ENCODE results near the gene TRA2B. TPM values are rescaled to one million over a fixed set of nuclear protein-coding genes. Genes with fewer than 3 reads are reported as not detected.

TRA2B gene
- total RNA-seq, 1 experiment from 2014 or later: 204 TPM

GRCh38 chr3:185934174-185934557 lies 3.6 kb downstream of the TRA2B start:
- Histone ChIP-seq H3K36me3 (ENCODE audit: control insufficient read depth, insufficient read depth, low read length) (no peaks in the 10 kb centered on the region), H3K9me3 (no peaks in the 10 kb centered on the region), H3K4me1 (peaks cover 57% of the 10 kb centered on the region), H3K27me3 (replicated peaks; ENCODE audit: control insufficient read depth, insufficient read depth, low read length) (no peaks in the 10 kb centered on the region), H3K4me3 (ENCODE audit: low read depth, low read length) (no peak overlapping the region)
- no peak for DNase-seq
- CTCF ChIA-PET: interaction anchor here (0.6 kb wide), 1 partner anchor 644 kb away, joined by 3 read pairs; no protein-coding TSS in a partner anchor
- Mint-ChIP-seq H3K27ac (ENCODE audit: unreplicated experiment) (peak overlapping the region; percentile 99), H3K4me1 (ENCODE audit: low read depth, unreplicated experiment) (peaks cover 31% of the 10 kb centered on the region), H3K36me3 (ENCODE audit: insufficient read depth, unreplicated experiment) (peaks cover 82% of the 10 kb centered on the region), H3K27me3 (ENCODE audit: insufficient read depth, unreplicated experiment) (no peaks in the 10 kb centered on the region), H3K4me3 (ENCODE audit: unreplicated experiment) (peak overlapping the region; percentile 94), H3K9me3 (ENCODE audit: unreplicated experiment) (no peaks in the 10 kb centered on the region)
- no peak for TF ChIP-seq CTCF (IDR thresholded peaks at IDR 0.05; ENCODE audit: insufficient read depth in 1 of 2, low read depth in 1 of 2, low read length in 1 of 2, severe bottlenecking in 1 of 2, unreplicated experiment in 1 of 2)
- BruUV-seq (replicated peaks): no TSS peak
- POLR2A ChIA-PET: no interaction called here
- intact Hi-C loops (cut with micrococcal nuclease; ENCODE audit: unreplicated experiment): loop anchor here (10.0 kb wide), 1 partner anchor 109 kb away; the partner anchor contains the start of gene IGF2BP2

GRCh38 chr3:185933374-185934173 lies 4.2 kb downstream of the TRA2B start:
- Mint-ChIP-seq H3K27me3 (ENCODE audit: insufficient read depth, unreplicated experiment) (no peaks in the 10 kb centered on the region), H3K36me3 (ENCODE audit: insufficient read depth, unreplicated experiment) (peaks cover 88% of the 10 kb centered on the region), H3K4me1 (ENCODE audit: low read depth, unreplicated experiment) (peaks cover 35% of the 10 kb centered on the region), H3K4me3 (ENCODE audit: unreplicated experiment) (peak overlapping the region; percentile 94), H3K27ac (ENCODE audit: unreplicated experiment) (no peak overlapping the region), H3K9me3 (ENCODE audit: unreplicated experiment) (no peaks in the 10 kb centered on the region)
- Histone ChIP-seq H3K27me3 (replicated peaks; ENCODE audit: control insufficient read depth, insufficient read depth, low read length) (no peaks in the 10 kb centered on the region), H3K36me3 (ENCODE audit: control insufficient read depth, insufficient read depth, low read length) (no peaks in the 10 kb centered on the region), H3K9me3 (no peaks in the 10 kb centered on the region), H3K4me3 (ENCODE audit: low read depth, low read length) (no peak overlapping the region), H3K4me1 (peaks cover 62% of the 10 kb centered on the region)
- TF ChIP-seq CTCF (IDR thresholded peaks at IDR 0.05; ENCODE audit: insufficient read depth in 1 of 2, low read depth in 1 of 2, low read length in 1 of 2, severe bottlenecking in 1 of 2, unreplicated experiment in 1 of 2): no peak
- POLR2A ChIA-PET: no interaction called here
- CTCF ChIA-PET: interaction anchor here (0.6 kb wide), 1 partner anchor 644 kb away, joined by 3 read pairs; no protein-coding TSS in a partner anchor
- DNase-seq: no peak
- no TSS peak for BruUV-seq (replicated peaks)
- intact Hi-C loops (cut with micrococcal nuclease; ENCODE audit: unreplicated experiment): loop anchor here (10.0 kb wide), 1 partner anchor 109 kb away; the partner anchor contains the start of gene IGF2BP2

- no peaks in the 10 kb centered on the region for H3K27me3 Mint-ChIP-seq (ENCODE audit: insufficient read depth, unreplicated experiment)
- Histone ChIP-seq H3K9me3 (no peaks in the 10 kb centered on the region), H3K27me3 (replicated peaks; ENCODE audit: control insufficient read depth, insufficient read depth, low read length) (no peaks in the 10 kb centered on the region), H3K4me1 (peaks cover 75% of the 10 kb centered on the region), H3K36me3 (ENCODE audit: control insufficient read depth, insufficient read depth, low read length) (no peaks in the 10 kb centered on the region), H3K4me3 (ENCODE audit: low read depth, low read length) (no peak overlapping the region)
- H3K4me1 Mint-ChIP-seq (ENCODE audit: low read depth, unreplicated experiment): peaks cover 45% of the 10 kb centered on the region
- no TSS peak for BruUV-seq (replicated peaks)
- DNase-seq: no peak
- no peaks in the 10 kb centered on the region for H3K9me3 Mint-ChIP-seq (ENCODE audit: unreplicated experiment)
- no peak for TF ChIP-seq CTCF (IDR thresholded peaks at IDR 0.05; ENCODE audit: insufficient read depth in 1 of 2, low read depth in 1 of 2, low read length in 1 of 2, severe bottlenecking in 1 of 2, unreplicated experiment in 1 of 2)
- H3K4me3 Mint-ChIP-seq (ENCODE audit: unreplicated experiment): peak overlapping the region; percentile 52
- H3K27ac Mint-ChIP-seq (ENCODE audit: unreplicated experiment): no peak overlapping the region
- CTCF ChIA-PET: interaction anchor here (2.9 kb wide), 1 partner anchor 11 kb away, joined by 8 read pairs; no protein-coding TSS in a partner anchor
- intact Hi-C loops (cut with micrococcal nuclease; ENCODE audit: unreplicated experiment): loop anchor here (10.0 kb wide), 1 partner anchor 107 kb away; the partner anchor contains the start of gene IGF2BP2
- POLR2A ChIA-PET: interaction anchor here (0.5 kb wide), 1 partner anchor 681 kb away, joined by 3 read pairs; the partner anchor contains the start of gene AHSG
- H3K36me3 Mint-ChIP-seq (ENCODE audit: insufficient read depth, unreplicated experiment): peaks cover 89% of the 10 kb centered on the region
These were observed 5.8 kb downstream of the TRA2B start for GRCh38 chr3:185931777-185932612.

Measured in Caco-2 (cell line).